NB4 (cell line): ENCODE results near the gene ACTR3C.

Source experiments
- DNase-seq: peaks from one replicate; pipeline ENCODE4 v3.0.0; 2010; ENCODE audit warnings: low read depth
- H3K4me3 ChIP-seq: one replicate; pipeline ENCODE4 v1.5.1; 2011; ENCODE audit warnings: mild to moderate bottlenecking, low read depth, low read length, moderate library complexity
- CTCF ChIP-seq: IDR thresholded peaks from one replicate; pipeline ENCODE4 v1.5.1; 2012; ENCODE audit warnings: low read depth, low read length
- MYC ChIP-seq: IDR thresholded peaks from 2 replicates; pipeline ENCODE4 v1.6.1; 2011; ENCODE audit warnings: low read depth, low read length
- POLR2A ChIP-seq: IDR thresholded peaks from 2 replicates; pipeline ENCODE4 v1.6.1; 2011; ENCODE audit warnings: mild to moderate bottlenecking; ENCODE audit not compliant: insufficient read length; ENCODE audit errors: extremely low read depth
- TF ChIP-seq, protein P1 (sequence below): IDR thresholded peaks from 2 replicates; pipeline ENCODE4 v1.6.1; 2011; ENCODE audit warnings: low read depth, low read length

Gene ACTR3C

GRCh38 chr7:150336746-150337145, 13.4 kb upstream of the ACTR3C start:
- DNase-seq = no peak
- no peak overlapping the region for H3K4me3 ChIP-seq
- TF ChIP-seq, protein P1, sequence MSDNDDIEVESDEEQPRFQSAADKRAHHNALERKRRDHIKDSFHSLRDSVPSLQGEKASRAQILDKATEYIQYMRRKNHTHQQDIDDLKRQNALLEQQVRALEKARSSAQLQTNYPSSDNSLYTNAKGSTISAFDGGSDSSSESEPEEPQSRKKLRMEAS = no peak
- no peak for TF ChIP-seq MYC
- TF ChIP-seq CTCF = no peak
- TF ChIP-seq POLR2A = no peak

GRCh38 chr7:150335774-150336112, 12.4 kb upstream of the ACTR3C start:
- no peak overlapping the region for H3K4me3 ChIP-seq
- DNase-seq = no peak
- no peak for TF ChIP-seq MYC
- TF ChIP-seq, protein P1 = no peak
- no peak for TF ChIP-seq CTCF
- no peak for TF ChIP-seq POLR2A

DNA sequence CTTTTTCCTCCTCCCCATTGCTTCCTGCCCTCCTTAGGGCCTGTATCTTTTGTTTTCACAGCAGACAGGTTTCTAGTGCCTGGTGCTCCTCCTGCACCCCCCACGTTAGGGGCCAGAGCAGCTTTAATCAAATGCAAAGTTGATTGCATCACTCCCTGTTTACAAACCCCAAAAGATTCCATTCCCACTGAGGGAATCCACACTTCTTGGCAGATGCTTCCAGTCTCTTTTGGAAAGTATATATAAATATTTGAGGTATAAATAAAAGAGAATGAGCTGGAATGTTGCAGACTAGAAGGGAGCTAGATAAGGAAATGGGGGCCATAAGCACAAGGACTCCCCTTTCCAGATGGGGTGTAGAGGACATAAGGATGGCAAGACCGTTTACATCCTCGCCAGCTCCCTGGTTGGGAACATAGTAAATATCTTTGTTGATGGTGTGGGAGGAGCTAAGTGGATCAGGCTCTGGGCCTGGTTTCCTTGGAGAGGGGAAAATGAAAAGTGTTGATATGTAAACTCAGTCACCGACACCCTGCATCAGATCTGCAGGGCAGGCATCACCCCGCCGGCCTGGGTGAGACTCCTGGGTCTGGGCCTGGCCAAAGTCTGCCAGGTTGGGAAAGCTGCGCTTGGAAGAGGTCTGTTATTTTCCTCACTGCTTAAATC, 11.9 kb upstream of the ACTR3C start:
- TF ChIP-seq, protein P1 = no peak
- TF ChIP-seq MYC = no peak
- TF ChIP-seq POLR2A = no peak
- TF ChIP-seq CTCF = no peak
- H3K4me3 ChIP-seq = no peak overlapping the region
- DNase-seq = no peak

- TF ChIP-seq CTCF = no peak
- no peak for TF ChIP-seq MYC
- TF ChIP-seq, protein P1 = no peak
- no peak for TF ChIP-seq POLR2A
- H3K4me3 ChIP-seq = no peak overlapping the region
- DNase-seq = no peak
Measured at GRCh38 chr7:150334108-150334507, 10.8 kb upstream of the ACTR3C start.

- no peak for DNase-seq
- no peak overlapping the region for H3K4me3 ChIP-seq
- TF ChIP-seq CTCF (no peak), MYC (no peak), POLR2A (no peak)
- TF ChIP-seq, protein P1 = no peak
Measured at GRCh38 chr7:150333659-150334058, 10.3 kb upstream of the ACTR3C start.
